ENCODE measurements around the gene FASTK.

The FASTK gene

DNA sequence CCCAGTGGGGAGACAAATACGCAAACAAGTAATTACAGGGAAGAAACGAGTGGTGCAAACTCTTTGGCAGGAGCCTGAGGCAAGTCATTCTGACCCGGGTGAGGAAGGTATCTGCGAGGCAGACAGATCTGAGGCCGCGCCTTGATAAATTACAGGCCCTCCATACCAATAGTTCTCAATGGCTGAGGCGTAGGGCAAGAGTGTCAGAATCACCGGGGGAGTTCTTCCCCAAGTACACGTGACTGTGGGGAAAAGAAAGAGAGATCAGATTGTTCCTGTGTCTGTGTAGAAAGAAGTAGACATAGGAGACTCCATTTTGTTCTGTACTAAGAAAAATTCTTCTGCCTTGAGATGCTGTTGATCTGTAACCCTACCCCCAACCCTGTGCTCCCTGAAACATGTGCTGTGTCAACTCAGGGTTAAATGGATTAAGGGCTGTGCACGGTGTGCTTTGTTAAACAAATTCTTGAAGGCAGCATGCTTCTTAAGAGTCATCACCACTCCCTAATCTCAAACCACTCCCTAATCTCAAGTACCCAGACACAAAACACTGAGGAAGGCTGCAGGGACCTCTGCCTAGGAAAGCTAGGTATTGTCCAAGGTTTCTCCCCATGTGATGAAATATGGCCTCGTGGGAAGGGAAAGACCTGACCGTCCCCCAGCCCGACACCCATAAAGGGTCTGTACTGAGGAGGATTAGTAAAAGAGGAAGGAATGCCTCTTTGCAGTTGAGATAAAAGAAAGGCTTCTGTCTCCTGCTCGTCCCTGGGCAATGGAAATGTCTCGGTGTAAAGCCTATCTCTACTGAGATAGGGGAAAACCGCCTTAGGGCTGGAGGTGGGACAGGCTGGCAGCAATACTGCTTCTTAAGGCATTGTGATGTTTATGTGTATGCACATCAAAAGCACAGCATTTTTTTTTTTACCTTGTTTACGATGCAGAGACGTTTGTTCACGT lies 53.6 kb downstream of the FASTK start:
- peak in 1 of 2 experiments; percentile 54 for DNase-seq

Data from NCI-H524 (cell line).